GM19395 (cell line): Measurements from ENCODE around the gene VWA5B1.

ENCODE experiments used
- ATAC-seq: cut with Tn5 transposase; IDR thresholded peaks from one replicate; pipeline ENCODE4 v1.9.1; 2021; ENCODE audit warnings: mild to moderate bottlenecking, moderate library complexity; ENCODE audit not compliant: unreplicated experiment

The VWA5B1 gene

DNA sequence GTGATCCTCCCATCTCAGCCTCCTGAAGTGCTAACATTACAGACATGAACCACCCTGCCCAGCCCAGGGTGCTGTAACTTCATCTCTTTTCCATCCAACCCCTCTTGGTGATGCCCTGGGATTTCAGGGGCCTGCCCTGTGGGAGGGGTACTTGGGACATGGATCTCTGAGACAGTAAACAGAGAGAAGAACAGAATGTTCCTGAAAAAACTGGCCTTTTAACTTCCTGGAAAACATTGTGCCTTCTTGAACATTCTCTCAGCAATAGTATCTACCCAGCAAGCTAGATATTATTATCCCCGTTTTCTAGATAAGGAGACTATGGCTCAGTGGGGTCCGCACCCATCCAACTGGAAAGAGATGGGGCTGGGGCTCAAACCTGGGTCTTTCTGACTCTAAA lies 57.0 kb downstream of the VWA5B1 start:
- no peak for ATAC-seq

DNA sequence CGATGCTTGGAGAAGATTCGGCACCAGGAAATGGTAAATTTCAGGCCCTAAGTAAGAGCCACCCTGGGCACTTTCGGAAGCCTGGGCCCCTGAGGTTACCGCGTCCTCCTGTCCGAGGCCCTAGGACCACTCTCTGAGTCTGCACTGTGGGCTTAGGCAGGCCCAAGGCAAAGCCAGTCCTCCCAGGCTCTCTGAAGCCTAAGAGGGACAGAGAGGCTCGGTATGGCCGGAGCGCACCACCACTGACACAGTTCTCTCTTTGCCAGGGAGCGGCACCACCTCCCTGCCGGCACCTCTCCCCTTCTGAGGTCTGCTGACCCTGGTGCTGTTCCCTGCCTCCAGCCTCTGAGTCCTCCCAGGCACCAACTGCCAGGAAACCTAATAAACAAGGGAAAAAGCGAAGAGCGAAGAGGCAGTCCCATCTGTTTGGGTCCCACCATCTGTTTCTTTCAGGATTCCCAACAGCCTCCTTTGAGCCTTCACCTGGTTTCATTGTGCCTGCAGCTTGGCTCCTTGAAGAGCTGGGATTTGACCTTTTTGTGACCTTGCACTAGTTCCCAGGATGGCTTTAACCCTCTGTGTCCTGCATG lies 57.7 kb downstream of the VWA5B1 start:
- ATAC-seq: no peak

DNA sequence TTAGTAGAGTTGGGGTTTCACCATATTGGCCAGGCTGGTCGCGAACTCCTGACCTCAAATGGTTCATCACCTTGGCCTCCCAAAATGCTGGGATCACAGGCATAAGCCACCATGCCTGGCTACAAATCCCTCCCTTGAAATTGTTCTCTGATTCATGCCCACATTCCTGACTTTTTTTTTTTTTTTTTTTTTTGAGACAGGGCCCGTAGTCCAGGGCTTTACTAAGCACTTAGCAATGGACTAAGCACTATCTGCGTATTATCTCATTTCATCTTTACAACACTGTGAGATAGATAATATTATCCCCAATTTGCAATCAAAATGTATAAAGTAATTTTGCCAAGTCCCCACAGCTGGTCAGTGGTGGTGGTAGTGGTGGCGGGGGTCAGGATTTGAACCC lies 58.9 kb downstream of the VWA5B1 start:
- ATAC-seq: no peak

DNA sequence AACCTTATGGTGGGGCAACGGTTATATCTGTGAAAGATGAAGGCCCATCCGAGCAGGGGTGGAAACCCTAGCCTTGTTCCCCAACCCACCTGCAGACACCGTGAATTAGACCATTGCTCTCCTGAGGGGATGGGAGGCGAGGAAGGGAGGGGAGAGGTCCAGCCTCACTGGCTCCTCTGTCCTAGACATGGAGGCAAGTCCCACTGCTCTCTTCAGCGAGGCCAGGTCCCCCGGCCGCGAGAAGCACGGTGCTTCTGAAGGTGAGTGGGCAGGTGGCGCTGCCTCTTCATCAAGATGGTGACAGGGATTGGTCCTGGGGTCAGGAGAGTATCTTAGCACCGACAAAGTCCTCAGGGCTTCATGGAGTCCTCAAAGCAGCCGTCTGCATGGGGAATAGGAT lies 59.3 kb downstream of the VWA5B1 start:
- no peak for ATAC-seq

DNA sequence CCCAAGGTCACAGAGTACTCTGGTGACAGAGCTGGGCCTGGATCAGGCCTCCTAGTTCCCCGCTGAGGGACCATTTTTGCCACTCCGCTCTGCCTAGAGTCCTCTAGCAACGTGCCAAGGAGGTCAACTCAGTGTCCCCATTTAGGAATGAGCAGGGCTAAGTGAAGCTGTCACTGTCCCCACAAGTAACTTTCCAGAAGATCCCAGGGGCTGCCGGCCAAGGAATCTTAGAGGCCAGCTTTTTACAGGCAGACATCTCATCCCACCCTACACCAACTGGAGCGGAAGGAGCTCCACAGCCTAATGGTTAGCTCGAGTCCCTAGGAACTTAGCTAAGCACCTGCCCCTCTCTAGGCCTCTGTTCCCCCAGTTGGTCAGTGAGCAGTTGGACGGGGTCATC lies 59.7 kb downstream of the VWA5B1 start:
- no peak for ATAC-seq

DNA sequence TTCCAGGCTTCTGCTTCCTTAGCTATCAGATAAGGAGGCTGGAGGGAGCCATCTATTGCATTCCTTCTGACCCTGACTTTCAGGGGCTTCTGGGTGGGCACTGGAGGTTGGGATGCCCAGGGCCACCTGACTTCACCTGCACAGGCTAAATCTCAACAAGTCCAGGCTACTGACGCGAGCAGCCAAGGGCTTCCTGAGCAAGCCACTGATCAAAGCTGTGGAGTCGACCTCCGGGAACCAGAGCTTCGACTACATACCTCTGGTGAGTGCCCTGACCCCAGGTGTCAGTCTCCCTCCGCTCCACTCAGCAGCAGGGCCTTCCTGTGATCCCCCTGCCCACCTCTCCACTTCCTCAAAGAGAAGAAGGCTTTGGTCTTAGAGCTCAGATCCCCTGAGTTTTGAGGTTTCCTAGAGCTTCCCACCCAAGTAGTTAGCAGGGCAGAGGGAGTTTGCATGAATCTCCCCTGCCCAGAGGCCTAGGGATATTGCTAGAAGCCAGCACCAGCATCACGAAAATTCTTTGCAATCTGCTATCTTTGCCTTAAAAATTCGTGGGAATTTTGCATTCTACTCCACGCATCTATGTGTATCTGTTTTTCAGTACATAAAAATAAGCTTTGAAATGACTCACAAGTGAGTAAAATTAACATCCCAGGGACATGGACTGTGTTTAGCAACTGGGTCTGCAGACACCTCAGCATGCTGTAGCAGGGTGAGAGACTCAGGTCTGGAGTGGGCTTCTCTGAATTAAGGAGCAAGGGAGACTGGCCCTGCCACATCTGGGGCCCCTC lies 61.4 kb downstream of the VWA5B1 start:
- no peak for ATAC-seq

DNA sequence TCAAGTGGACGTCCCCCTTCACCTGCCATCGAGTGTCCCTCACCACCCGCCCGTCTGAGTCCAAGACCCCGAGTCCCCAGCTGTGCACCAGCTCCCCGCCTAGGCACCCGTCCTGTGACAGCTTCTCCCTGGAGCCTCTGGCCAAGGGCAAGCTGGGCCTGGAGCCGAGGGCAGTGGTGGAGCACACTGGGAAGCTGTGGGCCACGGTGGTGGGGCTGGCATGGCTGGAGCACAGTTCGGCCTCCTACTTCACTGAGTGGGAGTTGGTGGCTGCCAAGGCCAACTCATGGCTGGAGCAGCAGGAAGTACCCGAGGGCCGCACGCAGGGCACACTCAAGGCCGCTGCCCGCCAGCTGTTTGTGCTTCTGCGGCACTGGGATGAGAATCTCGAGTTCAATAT lies 63.2 kb downstream of the VWA5B1 start:
- no peak for ATAC-seq

DNA sequence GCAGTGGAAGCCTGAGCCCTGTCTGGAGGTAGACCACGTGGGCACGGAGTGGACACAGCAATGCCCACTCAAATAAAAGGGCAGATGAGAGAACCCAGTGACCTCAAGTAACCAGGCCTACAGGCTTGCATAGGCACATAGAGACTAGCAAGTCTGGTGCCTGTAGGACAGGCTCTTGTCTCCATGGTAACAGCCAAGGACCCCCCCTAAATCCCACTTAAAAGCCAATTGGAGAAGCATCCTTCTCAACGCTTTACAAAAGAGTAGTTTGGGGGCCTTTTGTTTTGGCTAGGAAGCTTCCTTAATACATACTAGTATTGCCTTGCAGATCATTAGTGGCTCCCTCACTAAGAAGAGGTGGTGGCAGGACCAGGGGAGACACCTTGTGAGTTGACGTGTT lies 63.9 kb downstream of the VWA5B1 start:
- ATAC-seq: no peak

DNA sequence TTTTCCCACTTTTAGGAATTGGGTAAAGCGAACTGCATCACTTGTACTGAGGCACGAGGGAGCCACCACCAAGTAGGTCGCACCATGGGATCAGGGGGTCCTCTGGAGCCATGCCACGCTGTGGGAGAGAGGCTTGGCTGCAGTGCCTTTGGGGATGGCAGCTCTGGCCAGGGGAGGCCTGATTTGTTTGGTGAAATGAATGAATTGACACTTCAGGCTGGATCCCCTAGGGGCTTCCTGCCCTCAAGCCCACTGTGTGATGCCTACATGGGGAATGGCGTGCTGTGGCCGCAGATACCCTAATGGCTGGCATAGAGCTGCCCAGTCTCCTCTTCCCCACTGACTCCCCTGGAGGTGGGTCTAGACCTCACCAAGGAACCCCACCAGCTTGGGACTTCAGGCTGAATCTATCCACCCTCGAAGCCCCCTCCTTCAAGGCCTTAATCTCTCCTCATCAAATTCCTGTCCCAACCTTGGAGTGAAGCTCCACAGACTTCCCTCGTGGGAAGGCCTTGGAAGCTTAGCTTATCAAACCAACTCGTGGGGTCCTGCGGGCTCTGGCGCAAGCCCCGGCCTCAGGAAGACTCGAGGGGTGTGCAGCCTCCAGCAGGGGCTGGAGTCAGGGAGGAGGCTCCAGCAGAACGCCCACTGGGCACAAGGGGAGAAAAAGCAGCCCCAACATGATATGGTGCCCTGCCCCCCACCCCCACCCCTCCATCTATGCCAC lies 64.6 kb downstream of the VWA5B1 start:
- no peak for ATAC-seq

DNA sequence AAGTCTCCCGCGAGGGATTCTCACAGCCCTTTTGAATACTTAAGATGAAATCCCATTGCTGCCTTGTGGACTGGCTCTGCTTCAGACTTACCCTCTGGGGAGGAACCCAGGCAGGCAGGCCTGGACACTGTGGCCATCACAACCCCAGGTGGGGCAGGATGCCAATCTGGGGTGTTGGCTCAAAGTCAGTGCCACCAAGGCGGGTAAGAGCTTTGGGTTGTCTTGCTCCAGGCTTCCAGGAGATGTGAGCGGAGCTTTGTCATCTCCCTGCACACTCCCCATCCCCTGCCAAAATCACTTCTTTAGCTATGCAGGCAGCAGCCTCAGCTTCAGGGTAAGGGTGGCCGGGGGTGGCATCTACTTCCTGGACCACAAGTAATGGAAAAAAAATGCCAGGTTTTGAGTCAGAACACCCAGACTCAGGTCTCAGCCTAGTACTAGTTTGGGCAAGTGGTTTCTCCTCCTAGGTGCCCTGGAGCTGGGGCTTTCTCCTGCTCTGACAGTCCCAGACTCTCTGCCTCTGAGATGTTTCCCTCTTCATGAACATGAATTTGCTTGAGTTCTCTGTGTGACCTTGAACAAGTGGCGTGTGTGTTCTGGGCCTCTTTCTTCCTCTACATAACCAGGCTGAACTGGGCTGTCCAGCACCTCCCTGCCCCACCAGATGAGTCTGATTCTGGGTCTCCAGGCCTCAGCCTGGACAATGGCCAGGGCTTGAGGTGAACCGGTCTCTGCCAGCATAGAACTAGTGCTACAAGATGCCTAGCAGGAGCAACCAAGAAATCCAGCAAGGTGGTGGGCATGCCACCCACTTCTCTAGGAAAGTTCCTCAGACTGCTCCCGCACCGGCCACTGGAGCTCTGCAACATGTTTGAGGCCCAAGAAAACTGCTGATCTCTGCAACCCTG lies 65.4 kb downstream of the VWA5B1 start:
- ATAC-seq: no peak

DNA sequence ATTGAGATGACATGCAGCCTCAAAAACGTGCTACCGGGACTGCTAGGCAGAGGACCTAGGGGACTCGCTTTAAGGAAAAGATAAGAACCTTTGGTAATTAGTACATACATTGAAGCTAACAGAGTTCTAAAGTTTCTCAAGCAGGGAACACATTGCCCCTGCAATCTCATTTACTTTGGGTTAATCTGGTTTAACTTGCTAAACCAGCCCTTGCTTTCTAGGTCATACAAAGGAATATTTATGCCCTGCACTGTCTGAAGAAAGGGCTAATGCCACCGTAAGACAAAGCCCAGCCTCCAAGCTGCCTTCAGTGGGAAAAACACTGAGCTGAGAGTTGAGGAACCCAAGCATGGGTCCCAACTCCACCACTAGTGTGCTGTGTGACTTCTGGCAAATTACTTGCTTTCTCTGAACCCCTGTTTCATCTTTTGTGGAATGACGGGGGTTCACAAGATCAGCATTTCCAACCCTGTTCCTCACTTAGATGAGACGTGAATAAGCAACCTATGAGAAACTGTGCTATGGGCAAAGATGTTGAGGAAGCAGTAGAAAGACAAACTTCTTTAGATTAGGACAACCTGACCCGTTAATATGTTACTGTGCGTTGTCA lies 66.3 kb downstream of the VWA5B1 start:
- no peak for ATAC-seq

DNA sequence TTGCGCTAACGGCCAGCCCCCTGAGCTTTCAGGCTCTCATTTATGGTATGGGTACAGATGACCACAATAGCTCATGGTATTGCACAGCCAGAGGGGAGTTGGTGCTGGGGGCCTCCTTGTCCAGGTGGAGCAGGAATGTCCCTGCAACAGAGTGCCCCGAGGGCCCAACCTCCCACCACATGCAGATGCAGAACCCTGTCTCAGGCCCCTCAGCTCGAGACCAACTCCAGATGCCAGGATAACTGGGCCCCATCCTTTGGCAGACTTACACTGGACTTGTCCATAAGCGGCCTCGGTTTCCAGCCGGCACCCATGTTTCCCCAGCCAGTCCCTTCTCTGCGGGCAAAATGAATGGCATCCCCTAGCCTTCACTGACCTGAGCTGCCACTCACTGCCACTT lies 67.1 kb downstream of the VWA5B1 start:
- ATAC-seq: no peak

DNA sequence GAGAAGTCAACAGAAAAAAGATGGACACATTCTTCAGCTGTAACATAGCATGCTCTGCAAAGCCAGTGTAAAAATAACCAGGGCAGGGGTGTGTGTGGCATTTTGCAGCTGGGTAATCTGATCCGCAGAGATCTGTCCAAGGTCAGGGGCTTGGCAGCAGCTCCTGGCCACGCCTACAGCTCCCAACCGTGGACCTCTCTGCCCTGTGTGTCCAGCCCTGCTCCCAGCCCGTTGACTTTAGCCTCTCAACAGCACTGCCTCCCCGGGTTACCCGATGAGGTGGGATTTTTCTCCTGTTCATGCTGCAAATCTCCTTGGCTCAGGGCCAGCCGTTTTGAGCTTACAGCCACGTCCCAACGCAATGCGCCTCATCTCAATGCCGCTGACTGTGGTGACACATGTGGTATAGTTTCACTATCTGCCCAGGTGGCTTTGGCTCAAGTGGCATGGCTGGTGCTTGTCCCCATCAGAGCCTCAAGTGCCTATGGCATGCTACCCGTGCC lies 68.1 kb downstream of the VWA5B1 start:
- ATAC-seq: no peak

DNA sequence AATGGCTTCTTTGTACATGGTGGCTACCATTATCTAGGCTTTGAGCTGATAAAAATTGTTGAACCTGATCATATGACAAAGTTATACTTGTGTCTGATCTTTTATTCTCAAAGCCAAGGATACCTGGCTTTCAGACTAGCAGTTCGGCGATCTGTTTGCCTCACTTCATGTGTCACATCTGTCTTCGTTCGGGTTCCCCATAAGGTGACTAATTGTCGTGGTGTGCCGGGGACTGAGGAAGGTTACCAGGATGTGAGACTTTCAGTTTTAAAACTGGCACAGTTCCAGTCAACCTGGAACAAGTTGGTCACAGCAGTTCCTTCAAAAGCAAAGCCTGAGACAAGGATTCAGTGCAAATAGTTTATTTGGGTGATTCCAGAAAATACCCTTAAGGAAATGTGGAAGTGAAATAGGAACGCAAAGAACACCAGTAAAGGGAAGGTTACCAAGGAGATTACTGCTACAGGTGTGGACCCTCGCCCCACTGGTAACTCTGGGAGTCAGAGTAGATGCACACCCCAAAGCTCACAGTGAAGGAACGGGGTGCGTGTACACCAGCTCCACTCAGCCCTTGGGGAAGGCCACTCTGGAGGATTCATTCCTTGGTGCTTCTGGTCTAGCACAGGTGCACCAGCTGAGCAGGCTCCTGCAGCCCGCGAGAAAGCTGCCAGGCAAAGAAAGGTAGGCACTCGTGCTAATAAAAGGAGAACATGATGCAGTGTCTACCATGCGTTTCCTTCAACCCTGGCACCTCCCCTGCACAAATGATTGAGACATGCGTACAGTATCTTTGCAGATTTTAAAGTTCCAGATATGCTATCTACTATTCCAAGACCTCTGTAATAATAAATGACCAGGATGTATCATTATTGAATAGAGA lies 69.0 kb downstream of the VWA5B1 start:
- no peak for ATAC-seq

DNA sequence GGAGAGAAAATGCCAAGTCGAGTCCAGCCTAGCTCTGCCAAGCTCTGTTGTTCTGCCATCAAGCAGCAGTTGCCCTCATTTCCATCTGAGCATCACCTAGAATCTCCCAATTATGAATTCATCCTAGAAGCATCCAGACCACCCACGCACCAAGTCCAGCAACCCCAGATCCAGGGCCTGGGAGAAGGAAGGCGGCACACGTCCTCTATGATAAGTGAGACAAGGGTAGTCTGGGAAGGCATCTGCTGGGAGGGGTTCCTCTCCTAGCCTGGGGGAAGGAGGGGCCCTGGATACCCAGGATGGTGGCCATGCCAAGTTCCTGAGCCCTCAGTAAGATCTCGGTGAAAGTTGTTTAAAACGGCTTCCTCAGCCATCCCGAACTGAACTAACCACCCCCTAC lies 70.7 kb downstream of the VWA5B1 start:
- ATAC-seq: no peak

DNA sequence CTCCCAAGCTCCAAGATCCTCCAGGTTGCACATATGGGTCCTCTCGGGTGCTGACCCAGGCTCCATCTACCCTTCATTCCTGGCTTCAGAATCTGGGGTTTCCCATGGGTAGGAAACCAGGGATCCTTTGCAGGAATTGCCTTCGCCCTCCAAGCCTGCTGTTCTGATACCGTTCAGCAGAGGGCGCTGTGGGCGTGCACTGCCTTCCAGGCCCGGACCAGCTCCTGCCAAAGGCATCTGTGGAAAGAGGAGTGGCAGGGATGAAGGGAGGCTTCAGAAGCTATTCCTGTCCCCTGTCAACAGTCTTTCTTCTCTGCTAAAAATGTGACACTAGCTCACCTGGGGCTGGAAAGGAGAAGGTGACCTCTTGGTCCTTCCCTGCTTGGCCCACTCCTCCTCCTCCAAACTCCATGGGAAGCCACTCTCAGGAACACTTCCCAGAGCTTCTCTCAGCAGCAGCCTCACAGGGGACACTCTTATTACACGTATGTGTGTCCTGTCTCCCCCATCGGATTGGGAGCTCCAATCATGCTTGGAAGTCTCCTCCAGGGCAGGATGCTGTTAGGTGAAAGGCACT lies 71.2 kb downstream of the VWA5B1 start:
- no peak for ATAC-seq

DNA sequence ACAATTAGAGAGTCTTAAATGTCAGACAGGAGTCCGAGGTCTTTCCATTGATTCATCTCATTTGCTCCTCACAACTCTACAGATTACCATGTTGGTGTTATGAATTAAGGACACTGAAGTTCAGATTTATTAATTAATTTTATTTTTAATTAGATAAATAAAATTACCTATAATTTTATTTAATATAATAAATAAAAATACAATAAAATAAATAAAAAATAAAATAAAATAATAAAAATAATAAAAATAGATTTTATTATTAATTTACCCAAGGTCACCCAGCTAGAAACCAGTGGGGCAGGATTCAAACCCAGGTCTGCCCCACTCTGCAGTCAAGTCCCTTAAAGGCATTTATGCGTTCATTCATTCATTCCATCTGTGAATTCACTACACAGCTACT lies 72.2 kb downstream of the VWA5B1 start:
- no peak for ATAC-seq

DNA sequence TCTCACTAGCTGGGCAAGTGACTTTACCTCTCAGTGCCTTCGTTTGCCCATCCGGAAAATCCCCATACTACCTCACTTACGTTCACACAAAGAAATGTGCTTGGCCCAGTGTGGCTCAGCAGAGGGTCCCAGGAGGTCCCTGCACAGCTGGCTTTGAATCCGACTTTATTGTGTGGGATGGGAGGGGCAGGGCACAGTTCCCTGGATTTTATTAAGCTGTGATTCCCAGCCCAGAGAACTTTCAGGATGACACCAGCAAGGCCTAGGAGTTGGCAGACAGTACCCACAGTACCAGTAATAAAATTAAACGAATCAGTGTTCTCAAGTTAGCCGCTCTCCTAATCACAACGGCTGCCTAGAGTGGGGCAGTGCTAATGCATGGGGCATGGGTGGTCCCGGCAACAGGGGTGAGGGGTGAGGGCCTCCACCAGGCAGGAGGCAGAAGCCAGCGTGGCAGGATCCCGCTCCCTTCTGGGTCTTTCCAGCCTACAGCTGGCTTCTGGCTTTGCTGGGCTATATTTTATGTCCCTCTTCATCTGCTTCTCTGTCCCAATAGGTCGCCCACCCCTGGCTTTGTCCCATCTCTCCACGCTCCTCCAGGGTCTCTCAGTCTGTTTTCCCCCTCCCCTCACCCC lies 74.9 kb downstream of the VWA5B1 start:
- ATAC-seq: no peak

DNA sequence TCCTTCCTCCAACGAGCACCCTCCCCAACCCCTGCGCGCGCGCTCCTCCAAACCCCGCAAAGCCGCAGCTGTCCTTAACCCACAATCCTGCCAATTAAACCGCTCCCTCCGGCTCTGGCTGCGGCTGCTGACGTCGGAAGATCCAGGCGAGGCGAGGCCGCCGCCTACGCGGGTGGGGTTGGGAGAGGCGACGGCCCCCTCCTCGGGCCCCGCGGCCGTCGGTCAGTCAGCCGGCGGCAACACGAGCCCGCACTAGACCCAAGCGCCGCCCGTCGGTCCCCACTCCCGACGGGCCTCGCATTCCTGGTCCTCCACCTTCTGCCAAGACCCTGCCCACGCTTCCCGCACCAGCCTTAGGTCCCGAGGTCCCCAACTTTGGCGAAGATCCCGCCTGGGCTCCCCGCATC lies 75.4 kb downstream of the VWA5B1 start:
- no peak for ATAC-seq
